Kidney (tissue), 14 donors: ENCODE results near the gene DRAXIN. TPM values are rescaled to one million over a fixed set of nuclear protein-coding genes. Genes with fewer than 3 reads are reported as not detected.
A peak's percentile ranks its signal among the peaks of the same experiment; 100 is the strongest.

ENCODE experiments used
- DNase-seq, 5 donors: peaks; one replicate each; pipeline ENCODE4 v3.0.0-alpha.2; 2013 to 2020
- FAIRE-seq: peaks from 2 replicates; lab custom pipeline; 2012; peaks lifted over from hg19 to GRCh38; lab: Jason Lieb, UNC
- H3K27ac ChIP-seq, 2 donors: one replicate each; pipeline ENCODE4 v1.7.0; 2013; ENCODE audit warnings: low read depth in 2 of 2, low read length in 2 of 2, inconsistent platforms in 1 of 2
- H3K27me3 ChIP-seq: one replicate; pipeline ENCODE4 v1.7.1; 2013; ENCODE audit warnings: low read length, inconsistent platforms; ENCODE audit not compliant: control insufficient read depth, insufficient read depth
- H3K36me3 ChIP-seq, 3 donors: one replicate each; pipeline versions ENCODE4 v1.7.0 to v1.7.1; 2013; ENCODE audit warnings: low read length in 3 of 3, control low read depth in 1 of 3, inconsistent platforms in 1 of 3; ENCODE audit not compliant: insufficient read depth in 3 of 3, control insufficient read depth in 2 of 3
- H3K4me1 ChIP-seq, 3 donors: one replicate each; pipeline versions ENCODE4 v1.7.0 to v1.7.1; 2013; ENCODE audit warnings: low read length in 3 of 3, inconsistent platforms in 1 of 3, low read depth in 1 of 3; ENCODE audit not compliant: control insufficient read depth in 2 of 3, insufficient read depth in 2 of 3
- H3K4me3 ChIP-seq, 3 donors: one replicate each; pipeline versions ENCODE4 v1.7.0 to v1.8.1; 2013; ENCODE audit warnings: low read length in 3 of 3, control low read depth in 1 of 3, inconsistent platforms in 1 of 3
- H3K9ac ChIP-seq, 3 donors: one replicate each; pipeline versions ENCODE4 v1.7.0 to v1.7.1; 2013; ENCODE audit warnings: low read length in 3 of 3, control low read depth in 1 of 3, inconsistent platforms in 1 of 3
- H3K9me3 ChIP-seq, 3 donors: one replicate each; pipeline versions ENCODE4 v1.7.0 to v1.7.1; 2013; ENCODE audit warnings: low read length in 3 of 3, control low read depth in 1 of 3, inconsistent platforms in 1 of 3; ENCODE audit not compliant: control insufficient read depth in 2 of 3, insufficient read depth in 1 of 3
- CTCF ChIP-seq: IDR thresholded peaks from 3 replicates; pipeline ENCODE4 v1.5.1; 2012; ENCODE audit warnings: mild to moderate bottlenecking, moderate library complexity, borderline replicate concordance; ENCODE audit not compliant: insufficient read depth; ENCODE audit errors: extremely low read depth
- intact Hi-C: fragments of 100-400 bp; cut with DNase I; formaldehyde crosslinking; loops from one replicate; pipeline ENCODE4 v1.11.1; 2022
- polyA plus RNA-seq: library from polyadenylated mRNA; stranded (reverse); fragments of 350-450 nt; fragmentation: Illumina TruSeq; extraction: RNeasy Lipid Tissue Mini Kit (QIAGEN cat#74804); gene quantifications from one replicate; pipeline ENCODE4 v1.2.3, GENCODE V29; 2014; ENCODE audit warnings: low read depth, low replicate concordance; ENCODE audit not compliant: insufficient read depth
- total RNA-seq: library from RNA; stranded (reverse); fragmentation: NEBNext Ultra II Directional; extraction: Animal tissue kit (Norgen Biotek cat#: 25700); gene quantifications from one replicate; pipeline ENCODE4 v1.2.1, GENCODE V29; 2021
- donor health status: control.
- donor health status: control.
- donor health status: control.
- donor health status: control.
- donor health status: control.
- donor health status: DM: yes; HTN: yes; CAD: no.
- donor health status: Normal renal cell carcinoma (clear cell type).

Gene DRAXIN
- total and polyA plus RNA-seq, 2 donors from 2014 or later: 0.17 to 0.28 TPM

GRCh38 chr1:11729155-11729497, 37.6 kb downstream of the DRAXIN start:
- intact Hi-C loops: no loop called here
- no peak for DNase-seq
- Histone ChIP-seq H3K4me1 (peaks cover 0 to 11% (median 2%) of the 10 kb centered on the region in 3 donors), H3K27me3 (no peaks in the 10 kb centered on the region), H3K4me3 (no peak overlapping the region), H3K9me3 (no peaks in the 10 kb centered on the region), H3K9ac (no peak overlapping the region), H3K36me3 (no peaks in the 10 kb centered on the region), H3K27ac (no peak overlapping the region)
- FAIRE-seq: no peak
- TF ChIP-seq CTCF: no peak

GRCh38 chr1:11729498-11730428, 38.3 kb downstream of the DRAXIN start:
- DNase-seq: peak in 4 of 5 donors; percentile 81 to 87 (median 84)
- Histone ChIP-seq H3K36me3 (no peaks in the 10 kb centered on the region), H3K27ac (no peak overlapping the region), H3K9me3 (no peaks in the 10 kb centered on the region), H3K4me3 (no peak overlapping the region), H3K27me3 (no peaks in the 10 kb centered on the region), H3K4me1 (peaks cover 0 to 11% (median 2%) of the 10 kb centered on the region in 3 donors), H3K9ac (no peak overlapping the region)
- no peak for TF ChIP-seq CTCF
- intact Hi-C loops: no loop called here
- no peak for FAIRE-seq

- TF ChIP-seq CTCF: no peak
- H3K9me3 ChIP-seq: no peaks in the 10 kb centered on the region
- intact Hi-C loops: no loop called here
- peak overlapping the region; percentile 9 to 20 for H3K27ac ChIP-seq
- no peaks in the 10 kb centered on the region for H3K27me3 ChIP-seq
- DNase-seq: peak in 1 of 5 donors; percentile 34
- no peak overlapping the region for H3K4me3 ChIP-seq
- peaks cover 0 to 11% (median 2%) of the 10 kb centered on the region in 3 donors for H3K4me1 ChIP-seq
- no peak for FAIRE-seq
- H3K36me3 ChIP-seq: no peaks in the 10 kb centered on the region
- H3K9ac ChIP-seq: no peak overlapping the region
Measured at GRCh38 chr1:11730429-11730891, 39.0 kb downstream of the DRAXIN start.
